GM06990 (cell line): ENCODE measurements around the gene C1QTNF1.

Experiments used
- DNase-seq: peaks from one replicate; pipeline ENCODE4 v3.0.0-alpha.2; 2011; ENCODE audit not compliant: insufficient read length; ENCODE audit errors: extremely low read depth
- H3K27me3 ChIP-seq: replicated peaks from 2 replicates; pipeline ENCODE4 v1.6.0; 2011; ENCODE audit warnings: low read length; ENCODE audit not compliant: control insufficient read depth, insufficient read depth
- H3K36me3 ChIP-seq: 2 replicates; pipeline ENCODE4 v1.5.1; 2011; ENCODE audit warnings: low read length; ENCODE audit not compliant: control insufficient read depth, insufficient read depth
- H3K4me3 ChIP-seq: replicated peaks from 2 replicates; pipeline ENCODE4 v1.5.1; 2011; ENCODE audit warnings: low read depth, mild to moderate bottlenecking, control low read depth, low read length
- CTCF ChIP-seq: IDR thresholded peaks from 2 replicates; pipeline ENCODE4 v1.5.1; 2011; ENCODE audit warnings: low read length, control low read depth, mild to moderate bottlenecking, inconsistent platforms; ENCODE audit not compliant: insufficient read depth, poor library complexity, severe bottlenecking

Gene C1QTNF1

GRCh38 chr17:79024901-79025737 lies 1.1 kb downstream of the C1QTNF1 start:
- no peak for DNase-seq
- no peak for TF ChIP-seq CTCF
- no peaks in the 10 kb centered on the region for H3K36me3 ChIP-seq
- peaks cover 6% of the 10 kb centered on the region for H3K27me3 ChIP-seq
- peak overlapping the region; percentile 32 for H3K4me3 ChIP-seq

- DNase-seq, result no peak
- TF ChIP-seq CTCF, result no peak
- Histone ChIP-seq H3K27me3 (peaks cover 6% of the 10 kb centered on the region), H3K4me3 (no peak overlapping the region), H3K36me3 (no peaks in the 10 kb centered on the region)
These were observed 2.7 kb downstream of the C1QTNF1 start for GRCh38 chr17:79026376-79027273.

GRCh38 chr17:79027274-79027924 lies 3.4 kb downstream of the C1QTNF1 start:
- no peak for TF ChIP-seq CTCF
- peaks cover 6% of the 10 kb centered on the region for H3K27me3 ChIP-seq

GRCh38 chr17:79027925-79028491 lies 4.0 kb downstream of the C1QTNF1 start:
- TF ChIP-seq CTCF, result no peak
- Histone ChIP-seq H3K27me3 (peaks cover 6% of the 10 kb centered on the region), H3K36me3 (no peaks in the 10 kb centered on the region), H3K4me3 (no peak overlapping the region)
- no peak for DNase-seq

More at GRCh38 chr17:79027274-79027924, 3.4 kb downstream of the C1QTNF1 start:
- no peak overlapping the region for H3K4me3 ChIP-seq
- no peaks in the 10 kb centered on the region for H3K36me3 ChIP-seq
- DNase-seq, result no peak

GRCh38 chr17:79028496-79029326 lies 4.7 kb downstream of the C1QTNF1 start:
- no peak for DNase-seq
- TF ChIP-seq CTCF, result peak; percentile 22
- Histone ChIP-seq H3K27me3 (peaks cover 5% of the 10 kb centered on the region), H3K4me3 (no peak overlapping the region), H3K36me3 (no peaks in the 10 kb centered on the region)
